Panc1 (cell line): Measurements from ENCODE around the gene ABCA1. TPM values are rescaled to one million over a fixed set of nuclear protein-coding genes. Genes with fewer than 3 reads are reported as not detected.

Experiments used
- ATAC-seq: fragments of 200-7000 bp; cut with Tn5 transposase; 2 replicates; pipeline ENCODE4 v1.9.1; 2020; ENCODE audit warnings: mild to moderate bottlenecking, moderate library complexity
- BruUV-seq: library from RNA; stranded (reverse); fragments of 400-500 nt; replicated peaks from 2 replicates; lab custom pipeline; 2021; lab: Mats Ljungman, UMichigan
- CTCF ChIA-PET: fragments of 300-600 bp; sonication (Branson Sonifier 250); formaldehyde crosslinking; loops from one replicate; lab custom pipeline; 2022; ENCODE audit warnings: antibody characterized with exemption; lab: Charles Lee
- POLR2A ChIA-PET: fragments of 300-600 bp; sonication (Branson Sonifier 250); formaldehyde crosslinking; loops from one replicate; lab custom pipeline; 2022; ENCODE audit warnings: antibody characterized with exemption; lab: Charles Lee
- DNase-seq: peaks from one replicate; pipeline ENCODE4 v3.0.0-alpha.2; 2010; ENCODE audit warnings: low read depth, low spot score
- H3K27ac ChIP-seq: 2 replicates; pipeline ENCODE4 v1.5.1; 2011; ENCODE audit warnings: mild to moderate bottlenecking, low read length, inconsistent platforms
- H3K27me3 ChIP-seq: fragments of 200-500 bp; sonication (Bioruptor generic); 2 replicates; pipeline ENCODE4 v1.6.0; 2014; ENCODE audit warnings: low read length, inconsistent platforms; ENCODE audit not compliant: control insufficient read depth, insufficient read depth
- H3K36me3 ChIP-seq: fragments of 200-500 bp; sonication (Bioruptor generic); 2 replicates; pipeline ENCODE4 v1.5.1; 2014; ENCODE audit warnings: inconsistent platforms, mild to moderate bottlenecking, low read length, moderate library complexity; ENCODE audit not compliant: control insufficient read depth, insufficient read depth
- H3K4me1 ChIP-seq: 2 replicates; pipeline ENCODE4 v1.5.1; 2011; ENCODE audit warnings: inconsistent platforms, mild to moderate bottlenecking, low read length, moderate library complexity; ENCODE audit not compliant: control insufficient read depth, insufficient read depth
- H3K4me3 ChIP-seq, 2 experiments: 2 replicates each; pipeline ENCODE4 v1.5.1; 2011 to 2012; ENCODE audit warnings: low read depth in 2 of 2, low read length in 2 of 2, mild to moderate bottlenecking in 2 of 2, inconsistent platforms in 1 of 2, moderate library complexity in 1 of 2
- H3K9me3 ChIP-seq: fragments of 200-500 bp; sonication (Bioruptor generic); 2 replicates; pipeline ENCODE4 v1.5.1; 2014; ENCODE audit warnings: low read depth, mild to moderate bottlenecking, inconsistent platforms, low read length, moderate library complexity; ENCODE audit not compliant: control insufficient read depth, insufficient read depth
- POLR2AphosphoS5 ChIP-seq: IDR thresholded peaks from 2 replicates; pipeline ENCODE4 v1.6.1; 2012; ENCODE audit warnings: mild to moderate bottlenecking, low read depth, low read length, moderate library complexity
- SIN3A ChIP-seq: IDR thresholded peaks from 2 replicates; pipeline ENCODE4 v1.6.1; 2012; ENCODE audit warnings: low read depth, mild to moderate bottlenecking, low read length, moderate library complexity, borderline replicate concordance; ENCODE audit not compliant: insufficient read depth
- TCF7L2 ChIP-seq: IDR thresholded peaks from 2 replicates; pipeline ENCODE4 v1.6.1; 2011; ENCODE audit warnings: mild to moderate bottlenecking, low read depth, low read length, inconsistent platforms
- in situ Hi-C: cut with HindIII; loops from 2 replicates; pipeline ENCODE4 v1.10.0; 2016; ENCODE audit warnings: low sequenced_read_pairs, low pct_unique_long_range_greater_than_20kb
- intact Hi-C: fragments of 100-400 bp; cut with micrococcal nuclease; formaldehyde crosslinking; loops from one replicate; pipeline ENCODE4 v1.10.0; 2022; ENCODE audit not compliant: unreplicated experiment
- total RNA-seq: library from RNA; stranded (reverse); gene quantifications from one replicate; pipeline ENCODE4 v1.2.1, GENCODE V29; 2021; ENCODE audit not compliant: unreplicated experiment
- TF ChIP-seq, protein P1 (sequence below): fragments of 450-650 bp; IDR thresholded peaks from 2 replicates; pipeline ENCODE4 v1.5.1; 2017; ENCODE audit warnings: mild to moderate bottlenecking
- TF ChIP-seq, protein P2 (sequence below), 2 experiments: IDR thresholded peaks; 2 replicates each; pipeline ENCODE4 v1.6.1; 2011 to 2012; ENCODE audit warnings: low read depth in 2 of 2, control low read depth in 1 of 2, low read length in 1 of 2, mild to moderate bottlenecking in 1 of 2, moderate library complexity in 1 of 2; ENCODE audit not compliant: insufficient read depth in 1 of 2

Gene ABCA1
- total RNA-seq, 1 experiment from 2014 or later: 2.6 TPM

DNA sequence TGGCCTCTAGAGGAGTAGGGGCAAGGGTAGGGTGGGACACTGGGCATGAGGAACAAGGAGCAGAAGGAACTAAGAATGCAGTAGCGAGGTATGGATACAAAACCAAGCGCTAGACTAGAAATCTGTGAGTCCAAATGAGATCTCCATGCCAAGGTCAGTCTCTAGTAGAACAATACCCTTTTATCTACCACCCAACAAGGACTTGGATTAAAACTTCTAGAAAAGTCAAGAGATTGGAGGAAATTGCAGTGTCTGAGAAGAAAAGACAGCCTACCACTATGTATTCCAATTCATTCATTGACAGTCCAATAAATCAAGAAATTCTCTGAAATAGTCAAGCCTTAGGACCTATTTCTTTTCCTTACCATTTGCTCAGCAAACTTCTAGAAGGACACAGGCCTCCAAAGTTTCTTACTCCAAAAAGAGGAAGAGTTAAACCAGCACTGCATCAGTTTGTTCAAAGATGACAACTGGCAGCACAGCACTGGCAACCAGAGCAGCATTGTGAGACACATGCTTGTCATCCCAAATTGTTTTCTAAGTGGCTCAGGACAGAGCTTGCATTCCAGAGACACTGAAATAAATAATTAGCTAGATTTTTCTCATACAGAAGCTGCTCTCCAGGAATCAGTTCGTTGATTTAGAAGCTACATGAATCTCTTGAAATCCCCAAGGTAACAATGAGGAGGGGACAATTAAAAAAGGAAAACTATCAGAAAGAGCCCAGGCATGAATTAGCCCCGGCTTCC is 22.6 kb downstream of the ABCA1 start:
- H3K27ac ChIP-seq: no peak overlapping the region
- no peak overlapping the region for H3K4me3 ChIP-seq
- no peaks in the 10 kb centered on the region for H3K27me3 ChIP-seq
- DNase-seq: no peak
- CTCF ChIA-PET: no interaction called here
- POLR2A ChIA-PET: no interaction called here
- H3K4me1 ChIP-seq: no peaks in the 10 kb centered on the region
- TF ChIP-seq POLR2AphosphoS5 (no peak), TCF7L2 (no peak), SIN3A (no peak)
- TF ChIP-seq, protein P1, sequence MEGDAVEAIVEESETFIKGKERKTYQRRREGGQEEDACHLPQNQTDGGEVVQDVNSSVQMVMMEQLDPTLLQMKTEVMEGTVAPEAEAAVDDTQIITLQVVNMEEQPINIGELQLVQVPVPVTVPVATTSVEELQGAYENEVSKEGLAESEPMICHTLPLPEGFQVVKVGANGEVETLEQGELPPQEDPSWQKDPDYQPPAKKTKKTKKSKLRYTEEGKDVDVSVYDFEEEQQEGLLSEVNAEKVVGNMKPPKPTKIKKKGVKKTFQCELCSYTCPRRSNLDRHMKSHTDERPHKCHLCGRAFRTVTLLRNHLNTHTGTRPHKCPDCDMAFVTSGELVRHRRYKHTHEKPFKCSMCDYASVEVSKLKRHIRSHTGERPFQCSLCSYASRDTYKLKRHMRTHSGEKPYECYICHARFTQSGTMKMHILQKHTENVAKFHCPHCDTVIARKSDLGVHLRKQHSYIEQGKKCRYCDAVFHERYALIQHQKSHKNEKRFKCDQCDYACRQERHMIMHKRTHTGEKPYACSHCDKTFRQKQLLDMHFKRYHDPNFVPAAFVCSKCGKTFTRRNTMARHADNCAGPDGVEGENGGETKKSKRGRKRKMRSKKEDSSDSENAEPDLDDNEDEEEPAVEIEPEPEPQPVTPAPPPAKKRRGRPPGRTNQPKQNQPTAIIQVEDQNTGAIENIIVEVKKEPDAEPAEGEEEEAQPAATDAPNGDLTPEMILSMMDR: no peak
- TF ChIP-seq, protein P2, sequence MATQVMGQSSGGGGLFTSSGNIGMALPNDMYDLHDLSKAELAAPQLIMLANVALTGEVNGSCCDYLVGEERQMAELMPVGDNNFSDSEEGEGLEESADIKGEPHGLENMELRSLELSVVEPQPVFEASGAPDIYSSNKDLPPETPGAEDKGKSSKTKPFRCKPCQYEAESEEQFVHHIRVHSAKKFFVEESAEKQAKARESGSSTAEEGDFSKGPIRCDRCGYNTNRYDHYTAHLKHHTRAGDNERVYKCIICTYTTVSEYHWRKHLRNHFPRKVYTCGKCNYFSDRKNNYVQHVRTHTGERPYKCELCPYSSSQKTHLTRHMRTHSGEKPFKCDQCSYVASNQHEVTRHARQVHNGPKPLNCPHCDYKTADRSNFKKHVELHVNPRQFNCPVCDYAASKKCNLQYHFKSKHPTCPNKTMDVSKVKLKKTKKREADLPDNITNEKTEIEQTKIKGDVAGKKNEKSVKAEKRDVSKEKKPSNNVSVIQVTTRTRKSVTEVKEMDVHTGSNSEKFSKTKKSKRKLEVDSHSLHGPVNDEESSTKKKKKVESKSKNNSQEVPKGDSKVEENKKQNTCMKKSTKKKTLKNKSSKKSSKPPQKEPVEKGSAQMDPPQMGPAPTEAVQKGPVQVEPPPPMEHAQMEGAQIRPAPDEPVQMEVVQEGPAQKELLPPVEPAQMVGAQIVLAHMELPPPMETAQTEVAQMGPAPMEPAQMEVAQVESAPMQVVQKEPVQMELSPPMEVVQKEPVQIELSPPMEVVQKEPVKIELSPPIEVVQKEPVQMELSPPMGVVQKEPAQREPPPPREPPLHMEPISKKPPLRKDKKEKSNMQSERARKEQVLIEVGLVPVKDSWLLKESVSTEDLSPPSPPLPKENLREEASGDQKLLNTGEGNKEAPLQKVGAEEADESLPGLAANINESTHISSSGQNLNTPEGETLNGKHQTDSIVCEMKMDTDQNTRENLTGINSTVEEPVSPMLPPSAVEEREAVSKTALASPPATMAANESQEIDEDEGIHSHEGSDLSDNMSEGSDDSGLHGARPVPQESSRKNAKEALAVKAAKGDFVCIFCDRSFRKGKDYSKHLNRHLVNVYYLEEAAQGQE (IDR thresholded peaks at IDR 0.05; ENCODE audit: insufficient read depth in 1 of 2, low read depth in 2 of 2, low read length in 1 of 2): no peak
- BruUV-seq: no TSS peak
- no peaks in the 10 kb centered on the region for H3K36me3 ChIP-seq
- no peaks in the 10 kb centered on the region for H3K9me3 ChIP-seq
- in situ Hi-C loops: no loop called here
- no peak for ATAC-seq
- intact Hi-C loops: no loop called here

- CTCF ChIA-PET: no interaction called here
- no TSS peak for BruUV-seq
- ATAC-seq: no peak
Observed at GRCh38 chr9:104903609-104904008, 24.3 kb downstream of the ABCA1 start.

More at GRCh38 chr9:104903609-104904008, 24.3 kb downstream of the ABCA1 start:
- Histone ChIP-seq H3K4me3 (no peak overlapping the region), H3K27me3 (no peaks in the 10 kb centered on the region), H3K4me1 (no peaks in the 10 kb centered on the region), H3K27ac (no peak overlapping the region), H3K36me3 (no peaks in the 10 kb centered on the region), H3K9me3 (no peaks in the 10 kb centered on the region)
- intact Hi-C loops: no loop called here
- no peak for DNase-seq
- in situ Hi-C loops: no loop called here
- no peak for TF ChIP-seq POLR2AphosphoS5
- no peak for TF ChIP-seq TCF7L2
- TF ChIP-seq, protein P2 (IDR thresholded peaks at IDR 0.05; ENCODE audit: insufficient read depth in 1 of 2, low read depth in 2 of 2, low read length in 1 of 2): no peak
- TF ChIP-seq, protein P1: no peak
- TF ChIP-seq SIN3A: no peak
- POLR2A ChIA-PET: no interaction called here
